K562 (cell line): ENCODE measurements around the gene SPATA33. TPM values are rescaled to one million over a fixed set of nuclear protein-coding genes. Genes with fewer than 3 reads are reported as not detected.
A peak's percentile ranks its signal among the peaks of the same experiment; 100 is the strongest.

Experiments used
- ARID3B ChIP-seq: fragments of 250-450 bp; sonication (Bioruptor Pico); IDR thresholded peaks from 2 replicates; pipeline ENCODE4 v1.4.0; 2020; ENCODE audit warnings: borderline replicate concordance
- CBFA2T3 ChIP-seq: fragments of 450-650 bp; IDR thresholded peaks from 2 replicates; pipeline ENCODE4 v1.6.1; 2017
- DMBX1 ChIP-seq: fragments of 250-450 bp; sonication (Bioruptor Pico); IDR thresholded peaks from 2 replicates; pipeline ENCODE4 v1.8.0; 2022; ENCODE audit warnings: inconsistent platforms, mild to moderate bottlenecking, moderate library complexity, borderline replicate concordance
- ELK1 ChIP-seq: sonication (generic); formaldehyde crosslinking; IDR thresholded peaks from 2 replicates; pipeline ENCODE4 v1.8.1; 2022; ENCODE audit warnings: missing genetic modification reagents
- ERF ChIP-seq: fragments of 450-650 bp; formaldehyde crosslinking; IDR thresholded peaks from 2 replicates; pipeline ENCODE4 v1.4.0; 2020; ENCODE audit warnings: mild to moderate bottlenecking, mixed read lengths
- ESRRA ChIP-seq: fragments of 450-650 bp; IDR thresholded peaks from 2 replicates; pipeline ENCODE4 v1.6.1; 2014; ENCODE audit warnings: low read depth, mild to moderate bottlenecking, moderate library complexity, borderline replicate concordance
- FIP1L1 ChIP-seq: fragments of 200-400 bp; formaldehyde crosslinking; IDR thresholded peaks from 2 replicates; pipeline ENCODE4 v1.6.1; 2018; ENCODE audit warnings: mild to moderate bottlenecking, low read depth, low read length; ENCODE audit not compliant: poor library complexity, severe bottlenecking
- FOXJ3 ChIP-seq: sonication (generic); formaldehyde crosslinking; IDR thresholded peaks from 2 replicates; pipeline ENCODE4 v1.4.0; 2020; ENCODE audit warnings: mild to moderate bottlenecking, missing genetic modification reagents
- GABPA ChIP-seq: fragments of 200-800 bp; sonication (Bioruptor generic); conservative IDR thresholded peaks from 2 replicates; pipeline ENCODE4 v1.6.1; 2016; ENCODE audit warnings: low read depth, missing genetic modification characterization, missing compliant biosample characterization
- ILF3 ChIP-seq: fragments of 450-650 bp; IDR thresholded peaks from 2 replicates; pipeline ENCODE4 v1.6.1; 2018; ENCODE audit warnings: antibody characterized with exemption, mild to moderate bottlenecking, moderate library complexity, borderline replicate concordance
- KAT2B ChIP-seq: IDR thresholded peaks from one replicate; pipeline ENCODE4 v1.6.1; 2012; ENCODE audit warnings: low read depth, mild to moderate bottlenecking, control low read depth, inconsistent platforms, low read length, moderate library complexity
- LEF1 ChIP-seq: fragments of 450-650 bp; IDR thresholded peaks from 2 replicates; pipeline ENCODE4 v1.6.1; 2016; ENCODE audit warnings: mild to moderate bottlenecking
- NEUROD1 ChIP-seq: fragments of 150-350 bp; IDR thresholded peaks from 2 replicates; pipeline ENCODE4 v1.6.1; 2014; ENCODE audit warnings: borderline replicate concordance, low read length, low read depth; ENCODE audit not compliant: partially characterized antibody
- NFE2L1 ChIP-seq: fragments of 450-650 bp; IDR thresholded peaks from 2 replicates; pipeline ENCODE4 v1.6.1; 2016; ENCODE audit warnings: missing genetic modification characterization, low read depth, mild to moderate bottlenecking, missing compliant biosample characterization, moderate library complexity, borderline replicate concordance
- RAD51 ChIP-seq: fragments of 450-650 bp; IDR thresholded peaks from 2 replicates; pipeline ENCODE4 v1.7.1; 2016; ENCODE audit warnings: low read depth, mild to moderate bottlenecking, borderline replicate concordance
- RFX7 ChIP-seq: fragments of 250-450 bp; sonication (Bioruptor Pico); IDR thresholded peaks from 2 replicates; pipeline ENCODE4 v1.5.1; 2021; ENCODE audit warnings: mild to moderate bottlenecking
- SFPQ ChIP-seq: fragments of 200-400 bp; formaldehyde crosslinking; IDR thresholded peaks from 2 replicates; pipeline ENCODE4 v1.6.1; 2017; ENCODE audit warnings: mild to moderate bottlenecking, low read depth, low read length, moderate library complexity
- STAT5B ChIP-seq: fragments of 250-450 bp; sonication (Bioruptor Pico); IDR thresholded peaks from 2 replicates; pipeline ENCODE4 v1.8.0; 2021; ENCODE audit warnings: mild to moderate bottlenecking, inconsistent platforms
- THRA ChIP-seq: fragments of 450-650 bp; IDR thresholded peaks from 2 replicates; pipeline ENCODE4 v1.6.1; 2017; ENCODE audit warnings: mild to moderate bottlenecking, moderate library complexity
- THRAP3 ChIP-seq: fragments of 450-650 bp; IDR thresholded peaks from 2 replicates; pipeline ENCODE4 v1.6.1; 2016; ENCODE audit warnings: mild to moderate bottlenecking, inconsistent platforms, borderline replicate concordance
- ZNF354B ChIP-seq: fragments of 250-450 bp; sonication (Bioruptor Pico); IDR thresholded peaks from 2 replicates; pipeline ENCODE4 v1.4.0; 2020
- ZNF76 ChIP-seq: fragments of 250-450 bp; sonication (Bioruptor Pico); IDR thresholded peaks from 2 replicates; pipeline ENCODE4 v1.4.0; 2020; ENCODE audit warnings: mild to moderate bottlenecking, moderate library complexity, borderline replicate concordance
- ZNF778 ChIP-seq: fragments of 450-650 bp; formaldehyde crosslinking; IDR thresholded peaks from 2 replicates; pipeline ENCODE4 v1.4.0; 2020; ENCODE audit warnings: mild to moderate bottlenecking, moderate library complexity
- polyA plus RNA-seq, 8 experiments: library from polyadenylated mRNA; depleted of rRNA in 4 of 8; stranded (reverse) in 5 of 8; unstranded in 3 of 8; fragments of >200 nt; fragmentation: Nextera tagmentation in 2 of 8; fragmentation: Illumina TruSeq in 1 of 8; extraction: Ambion mirVana in 2 of 8; extraction: Trizol in 1 of 8; gene quantifications; 2 replicates each; pipeline versions ENCODE4 v1.2.1 to v1.2.3, GENCODE V29; 2011 to 2014; ENCODE audit warnings: inconsistent platforms in 1 of 8, missing spikeins in 1 of 8
- total RNA-seq, 7 experiments: library from RNA; depleted of rRNA in 6 of 7; stranded (reverse); fragments of >200 nt in 6 of 7; fragmentation: Illumina TruSeq in 2 of 7; extraction: Trizol in 2 of 7; gene quantifications; 2 replicates each; pipeline versions ENCODE4 v1.2.1 to v1.2.3, GENCODE V29; 2011 to 2021; ENCODE audit warnings: low replicate concordance in 1 of 7

Gene SPATA33
- total and polyA plus RNA-seq, 9 of the 15 experiments (the other 6 are each of a cell fraction or from before 2014, with no cell fraction given) = 4.0 to 20.0 (median 11.8) TPM

GRCh38 chr16:89657442-89658220 lies at the start of gene SPATA33, which contains the start of gene CHMP1A (continued):
- TF ChIP-seq THRAP3 = no peak
- no peak for TF ChIP-seq FOXJ3 (CRISPR knock-in tag)
- TF ChIP-seq ILF3 = no peak
- TF ChIP-seq KAT2B = no peak
- TF ChIP-seq THRA = no peak
- TF ChIP-seq ARID3B (CRISPR knock-in tag) = 0 out of 2 replicates have a peak, but pooled peaks have one; percentile 39
- peak; percentile 98 for TF ChIP-seq GABPA (tag)
- no peak for TF ChIP-seq NFE2L1 (tag)
- no peak for TF ChIP-seq STAT5B (CRISPR knock-in tag)
- TF ChIP-seq ERF (CRISPR knock-in tag) = peak; percentile 79
- 0 out of 2 replicates have a peak, but pooled peaks have one; percentile 14 for TF ChIP-seq ESRRA
- TF ChIP-seq CBFA2T3 = no peak
- no peak for TF ChIP-seq ZNF778
- TF ChIP-seq ZNF76 (CRISPR knock-in tag) = peak; percentile 59; the same call in 1 of the 2 replicates
- 0 out of 2 replicates have a peak, but pooled peaks have one; percentile 81 for TF ChIP-seq ELK1
- TF ChIP-seq RAD51 = no peak
- TF ChIP-seq RFX7 (CRISPR knock-in tag) = no peak
- no peak for TF ChIP-seq DMBX1
- no peak for TF ChIP-seq FIP1L1
- no peak for TF ChIP-seq ZNF354B
- TF ChIP-seq LEF1 = no peak
- no peak for TF ChIP-seq SFPQ
- peak; percentile 29 for TF ChIP-seq NEUROD1
